Transverse colon (tissue), 4 donors: ENCODE measurements around the gene TBCCD1. TPM values are rescaled to one million over a fixed set of nuclear protein-coding genes. Genes with fewer than 3 reads are reported as not detected.
"Not testable (repeated sequence)": the region's sequence is repeated elsewhere in the genome, so short reads cannot be mapped to it uniquely, and the experiment has no call there.

Experiments
- DNase-seq: peaks from one replicate; pipeline ENCODE4 v3.0.0-alpha.2; 2019
- H3K27ac ChIP-seq, 4 donors: fragments of 200-600 bp; sonication (generic); 2 replicates each; pipeline ENCODE4 v1.5.1; 2016 to 2018; ENCODE audit warnings: inconsistent platforms in 4 of 4
- H3K27me3 ChIP-seq: fragments of 200-600 bp; sonication (generic); 2 replicates; pipeline ENCODE4 v1.5.1; 2017; ENCODE audit warnings: inconsistent platforms
- H3K36me3 ChIP-seq, 4 donors: fragments of 200-600 bp; sonication (generic); 2 replicates each; pipeline ENCODE4 v1.5.1; 2017 to 2019; ENCODE audit warnings: inconsistent platforms in 4 of 4
- H3K4me1 ChIP-seq, 4 donors: fragments of 200-600 bp; sonication (generic); 2 replicates each; pipeline ENCODE4 v1.5.1; 2017 to 2020; ENCODE audit warnings: inconsistent platforms in 4 of 4
- H3K4me3 ChIP-seq, 4 donors: fragments of 200-600 bp; sonication (generic); 1 replicate in 1 of 4; 2 replicates in 3 of 4; pipeline versions ENCODE4 v1.5.1 to v1.6.1; 2017 to 2019; ENCODE audit warnings: inconsistent platforms in 4 of 4
- H3K9me3 ChIP-seq, 2 donors: fragments of 200-600 bp; sonication (generic); 2 replicates each; pipeline ENCODE4 v1.5.1; 2017 to 2019; ENCODE audit warnings: inconsistent platforms in 2 of 2
- CTCF ChIP-seq, 5 experiments: fragments of 200-600 bp in 3 of 5; fragments of 450-650 bp in 2 of 5; sonication (generic) in 3 of 5; IDR thresholded peaks; 1 replicate in 2 of 5; 2 replicates in 3 of 5; pipeline ENCODE4 v1.5.1; 2016 to 2017; ENCODE audit warnings: antibody characterized with exemption in 5 of 5, inconsistent platforms in 3 of 5, mild to moderate bottlenecking in 2 of 5, moderate library complexity in 1 of 5
- EP300 ChIP-seq: sonication (generic); formaldehyde crosslinking; IDR thresholded peaks from one replicate; pipeline ENCODE4 v1.6.1; 2017; ENCODE audit warnings: antibody characterized with exemption, low read depth
- POLR2A ChIP-seq: fragments of 450-650 bp; IDR thresholded peaks from one replicate; pipeline ENCODE4 v1.6.1; 2016; ENCODE audit warnings: antibody characterized with exemption, mild to moderate bottlenecking, moderate library complexity
- POLR2AphosphoS5 ChIP-seq, 3 donors: sonication (generic); formaldehyde crosslinking; IDR thresholded peaks; one replicate each; pipeline ENCODE4 v1.6.1; 2016; ENCODE audit warnings: antibody characterized with exemption in 3 of 3
- WGBS, 2 donors: methylation state at CpG; one replicate each; pipeline ENCODE4 v1.1.5; 2018; ENCODE audit warnings: low coverage in 1 of 2; 5-methylcytosine and 5-hydroxymethylcytosine counted together
- in situ Hi-C, 4 donors: fragments of 200-750 bp; cut with MboI; loops; one replicate each; pipeline versions ENCODE4 v1.15.0 to v1.15.1; 2017; ENCODE audit warnings: low sequenced_read_pairs in 3 of 4, low pct_ligation_motif_present in 1 of 4, low pct_unique_long_range_greater_than_20kb in 1 of 4
- intact Hi-C: fragments of 100-400 bp; cut with DNase I; formaldehyde crosslinking; loops from one replicate; pipeline ENCODE4 v1.15.1; 2023; ENCODE audit warnings: low total_unique reads
- total RNA-seq, 4 donors: library from RNA; depleted of rRNA; stranded (reverse); fragments of >200 nt; gene quantifications; one replicate each; pipeline ENCODE4 v1.1.0, GENCODE V29; 2016

TBCCD1 gene
- total RNA-seq, 4 donors from 2014 or later, result 7.1 to 15.4 (median 13.9) TPM

GRCh38 chr3:186506191-186506739 lies 60.9 kb downstream of the TBCCD1 start:
- TF ChIP-seq CTCF (IDR thresholded peaks at IDR 0.05) (no peak), POLR2AphosphoS5 (IDR thresholded peaks at IDR 0.05) (no peak), EP300 (no peak), POLR2A (no peak)
- intact Hi-C loops, result no loop called here
- Histone ChIP-seq H3K4me3 (no peak overlapping the region), H3K4me1 (no peaks in the 10 kb centered on the region), H3K9me3 (no peaks in the 10 kb centered on the region), H3K36me3 (no peaks in the 10 kb centered on the region), H3K27ac (no peak overlapping the region), H3K27me3 (no peaks in the 10 kb centered on the region)
- DNase-seq, result no peak
- 67 to 79% methylated on average over 3 of the region's 3 CpGs for WGBS, 2 donors
- in situ Hi-C loops, result no loop called here

- TF ChIP-seq POLR2AphosphoS5 (IDR thresholded peaks at IDR 0.05) (no peak), CTCF (IDR thresholded peaks at IDR 0.05) (no peak), POLR2A (no peak), EP300 (no peak)
- no peak overlapping the region for H3K27ac ChIP-seq
- no peaks in the 10 kb centered on the region for H3K9me3 ChIP-seq
- no peak overlapping the region for H3K4me3 ChIP-seq
- in situ Hi-C loops, result no loop called here
- H3K36me3 ChIP-seq, result no peaks in the 10 kb centered on the region
- no peaks in the 10 kb centered on the region for H3K27me3 ChIP-seq
- no peak for DNase-seq
- WGBS, 2 donors, result 67 to 69% methylated on average over 2 to 6 of the region's 6 CpGs
- H3K4me1 ChIP-seq, result no peaks in the 10 kb centered on the region
- intact Hi-C loops, result no loop called here
Observed at GRCh38 chr3:186502966-186503712, 64.0 kb downstream of the TBCCD1 start.

GRCh38 chr3:186502138-186502948 lies 64.8 kb downstream of the TBCCD1 start:
- DNase-seq, result no peak
- no peaks in the 10 kb centered on the region for H3K36me3 ChIP-seq
- 57 to 60% methylated on average over 3 to 5 of the region's 5 CpGs for WGBS, 2 donors
- H3K27ac ChIP-seq, result no peak overlapping the region
- no peaks in the 10 kb centered on the region for H3K9me3 ChIP-seq
- H3K4me1 ChIP-seq, result no peaks in the 10 kb centered on the region
- no peaks in the 10 kb centered on the region for H3K27me3 ChIP-seq
- TF ChIP-seq EP300 (no peak), POLR2A (no peak), POLR2AphosphoS5 (IDR thresholded peaks at IDR 0.05) (no peak), CTCF (IDR thresholded peaks at IDR 0.05) (no peak)
- no peak overlapping the region for H3K4me3 ChIP-seq
- in situ Hi-C loops, result no loop called here
- intact Hi-C loops, result no loop called here

GRCh38 chr3:186499949-186500348 lies 67.2 kb downstream of the TBCCD1 start:
- in situ Hi-C loops, H3K4me1 ChIP-seq, DNase-seq, H3K4me3 ChIP-seq, intact Hi-C loops, H3K27ac ChIP-seq, H3K9me3 ChIP-seq, H3K36me3 ChIP-seq, H3K27me3 ChIP-seq: not testable (repeated sequence)
- 56 to 72% methylated on average over 3 of the region's 3 CpGs for WGBS, 2 donors

- H3K27me3 ChIP-seq, intact Hi-C loops, H3K9me3 ChIP-seq, H3K36me3 ChIP-seq, H3K4me3 ChIP-seq, H3K27ac ChIP-seq, in situ Hi-C loops, H3K4me1 ChIP-seq, DNase-seq: not testable (repeated sequence)
- 93 to 100% methylated on average over 1 to 2 of the region's 2 CpGs for WGBS, 2 donors
Observed at GRCh38 chr3:186498022-186498421, 69.1 kb downstream of the TBCCD1 start.
